Stromal cell of bone marrow (primary cell): ENCODE data around the gene RAP1GAP2.

Experiments used
- DNase-seq: peaks from one replicate; pipeline ENCODE4 v3.0.0-alpha.2; 2012; ENCODE audit warnings: low read depth

Gene RAP1GAP2

DNA sequence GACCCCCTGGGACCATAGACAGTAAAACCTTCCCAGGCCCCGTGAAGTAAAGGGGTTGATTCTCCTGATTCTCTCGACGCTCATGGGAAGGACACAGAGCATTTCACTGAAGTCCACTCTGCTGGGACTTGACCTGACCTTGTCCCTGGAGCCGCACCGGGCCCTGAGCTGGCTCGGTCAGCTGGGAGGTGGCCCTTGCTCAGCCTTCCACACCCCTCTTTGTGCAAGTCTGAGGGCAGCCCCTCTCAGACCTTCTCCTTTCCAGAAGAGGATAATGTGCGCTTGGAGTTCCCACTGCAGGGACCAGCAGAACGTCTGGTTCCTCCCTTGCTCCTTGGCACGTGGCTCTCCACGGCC is 115.5 kb downstream of the RAP1GAP2 start:
- no peak for DNase-seq

DNA sequence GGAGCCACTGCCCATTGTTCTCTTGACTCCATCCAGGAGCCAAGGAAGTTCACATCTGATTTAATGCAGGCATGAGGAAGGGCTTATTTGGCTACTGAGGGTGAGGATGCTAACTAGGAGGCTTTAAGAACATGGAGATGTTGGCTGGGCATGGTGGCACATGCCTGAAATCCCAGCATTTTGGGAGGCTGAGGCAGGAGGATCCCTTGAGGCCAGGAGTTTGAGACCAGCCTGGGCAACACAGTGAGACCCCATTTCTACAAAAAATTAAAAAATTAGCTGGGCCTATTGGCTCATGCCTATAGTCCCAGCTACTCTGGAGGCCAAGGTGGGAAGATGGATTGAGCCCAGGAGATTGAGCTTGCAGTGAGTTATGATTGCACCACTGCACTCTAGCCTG is 116.5 kb downstream of the RAP1GAP2 start:
- no peak for DNase-seq

DNA sequence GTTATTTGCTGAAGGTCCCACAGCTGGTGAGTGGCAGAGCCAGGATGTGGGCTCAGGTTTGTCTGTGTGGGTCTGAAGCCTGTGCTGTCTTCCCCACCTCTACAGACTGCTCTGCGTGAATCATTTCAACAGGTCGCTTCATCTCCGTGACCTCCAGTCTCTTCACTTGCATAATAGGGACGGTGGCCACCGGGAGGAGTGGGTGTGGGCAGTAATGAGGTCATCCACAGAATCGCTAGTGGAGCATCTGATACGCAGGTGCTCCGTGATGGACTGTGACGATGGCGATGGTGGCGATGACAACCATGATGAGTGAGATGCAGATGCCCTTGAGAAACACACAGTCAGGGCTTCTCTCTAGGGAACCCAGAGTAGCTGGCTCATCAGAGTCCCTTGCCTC is 120.2 kb downstream of the RAP1GAP2 start:
- DNase-seq: no peak

DNA sequence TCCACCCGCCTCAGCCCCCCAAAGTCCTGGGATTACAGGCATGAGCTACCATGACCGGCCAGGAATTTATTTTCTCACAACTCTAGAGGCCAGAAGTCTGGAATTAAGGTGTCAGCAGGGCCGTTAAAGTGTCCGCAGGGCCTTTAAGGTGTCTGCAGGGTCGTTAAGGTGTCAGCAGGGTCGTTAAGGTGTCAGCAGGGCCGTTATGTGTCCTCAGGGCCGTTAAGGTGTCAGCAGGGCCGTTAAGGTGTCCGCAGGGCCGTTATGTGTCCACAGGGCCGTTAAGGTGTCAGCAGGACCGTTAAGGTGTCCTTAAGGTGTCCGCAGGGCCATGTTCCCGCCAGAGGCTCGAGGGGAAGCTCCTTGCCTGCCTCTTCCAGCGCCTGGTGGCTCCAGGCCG is 125.2 kb downstream of the RAP1GAP2 start:
- no peak for DNase-seq

DNA sequence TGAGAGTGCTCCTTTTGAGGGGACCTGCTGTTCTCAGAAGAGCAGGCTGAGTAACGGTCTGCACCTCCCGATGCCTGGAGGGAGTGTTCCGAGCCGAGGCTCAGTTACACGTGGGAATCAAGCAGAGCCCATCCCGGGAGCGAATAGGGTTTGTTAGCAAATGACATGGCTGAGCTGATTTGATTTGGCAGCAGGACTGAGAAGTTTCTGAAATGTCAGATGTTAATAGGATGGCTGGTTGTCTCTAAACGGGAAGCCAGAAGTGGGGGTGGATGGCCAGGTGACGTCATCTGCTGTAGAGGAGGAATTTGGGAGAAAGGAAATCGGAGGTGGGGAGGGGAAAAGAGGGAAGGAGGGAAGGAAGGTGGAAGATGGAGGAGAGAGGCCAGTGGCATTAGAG is 128.0 kb downstream of the RAP1GAP2 start:
- no peak for DNase-seq

DNA sequence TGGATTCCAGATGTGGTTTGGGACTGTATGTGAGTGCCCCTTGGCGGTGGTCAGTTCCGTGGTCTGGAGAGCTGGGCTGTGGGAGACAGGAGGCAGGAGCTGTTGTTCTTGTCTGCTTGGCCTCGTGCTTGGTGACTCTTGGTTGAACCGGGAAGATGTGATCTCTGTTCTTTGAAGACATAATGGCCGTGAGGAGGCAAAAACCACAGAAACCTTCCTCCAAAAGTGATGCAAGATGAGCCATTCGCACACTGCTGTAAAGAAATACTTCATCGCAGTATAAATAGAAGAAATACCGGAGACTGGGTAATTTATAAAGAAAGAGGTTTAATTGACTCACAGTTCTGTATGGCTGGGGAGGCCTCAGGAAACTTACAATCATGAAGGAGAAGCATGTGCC is 128.8 kb downstream of the RAP1GAP2 start:
- no peak for DNase-seq

DNA sequence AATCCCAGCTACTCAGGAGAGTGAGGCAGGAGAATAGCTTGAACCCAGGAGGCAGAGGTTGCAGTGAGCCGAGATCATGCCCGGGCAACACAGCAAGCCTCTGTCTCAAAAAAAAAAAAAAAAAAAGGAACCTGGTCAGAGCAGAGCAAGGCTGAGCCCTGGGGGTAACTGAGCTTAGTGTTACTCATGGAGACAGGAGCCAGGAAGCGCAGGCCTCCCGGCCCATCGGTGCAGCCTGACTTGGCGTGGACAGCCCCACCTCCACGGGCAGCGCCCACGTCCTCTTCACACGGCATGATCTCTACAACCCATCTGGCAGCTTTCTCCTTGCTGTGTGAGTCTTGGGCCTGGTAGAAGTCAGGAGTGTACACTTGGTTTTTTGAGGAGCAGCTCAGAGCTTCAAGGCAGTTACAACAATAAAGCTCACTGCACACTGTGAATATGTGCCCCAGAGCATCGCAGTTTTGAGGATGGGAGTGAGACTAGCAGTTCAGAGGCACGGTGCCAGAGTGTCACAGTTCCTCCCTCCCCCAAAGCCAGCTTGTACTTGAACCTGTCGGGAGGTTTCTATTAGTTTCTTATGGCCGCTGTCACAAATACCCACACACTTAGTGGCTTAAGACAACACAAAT is 129.9 kb downstream of the RAP1GAP2 start:
- no peak for DNase-seq

DNA sequence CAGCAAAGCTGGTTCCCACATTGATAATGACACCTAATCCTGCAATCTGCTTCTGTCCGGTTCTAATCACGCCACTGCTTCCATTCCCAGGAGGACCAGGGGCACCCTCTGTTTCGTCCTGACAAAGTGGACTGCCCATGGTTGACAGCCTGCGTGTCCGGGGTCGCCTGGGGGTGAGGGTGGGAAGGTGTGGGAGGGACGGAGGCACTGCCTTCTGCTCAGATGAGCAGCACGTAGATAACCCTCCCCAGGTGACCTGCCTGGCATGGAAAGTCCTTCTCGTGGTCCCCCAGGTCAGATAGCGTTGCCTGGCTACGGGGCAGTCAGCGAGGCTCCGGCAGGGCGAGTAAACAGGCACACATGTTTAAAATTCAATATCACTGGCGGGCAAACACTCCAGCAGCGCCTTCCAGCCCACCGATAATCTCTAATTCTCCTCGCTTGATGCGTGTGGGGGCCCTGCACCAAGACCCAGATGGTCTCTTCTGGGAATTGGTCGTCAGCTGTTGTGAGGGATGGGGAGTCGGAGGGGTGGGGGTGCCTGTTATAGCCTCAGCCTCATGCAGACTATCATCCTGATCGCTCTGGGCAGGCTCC is 132.2 kb downstream of the RAP1GAP2 start:
- DNase-seq: no peak

DNA sequence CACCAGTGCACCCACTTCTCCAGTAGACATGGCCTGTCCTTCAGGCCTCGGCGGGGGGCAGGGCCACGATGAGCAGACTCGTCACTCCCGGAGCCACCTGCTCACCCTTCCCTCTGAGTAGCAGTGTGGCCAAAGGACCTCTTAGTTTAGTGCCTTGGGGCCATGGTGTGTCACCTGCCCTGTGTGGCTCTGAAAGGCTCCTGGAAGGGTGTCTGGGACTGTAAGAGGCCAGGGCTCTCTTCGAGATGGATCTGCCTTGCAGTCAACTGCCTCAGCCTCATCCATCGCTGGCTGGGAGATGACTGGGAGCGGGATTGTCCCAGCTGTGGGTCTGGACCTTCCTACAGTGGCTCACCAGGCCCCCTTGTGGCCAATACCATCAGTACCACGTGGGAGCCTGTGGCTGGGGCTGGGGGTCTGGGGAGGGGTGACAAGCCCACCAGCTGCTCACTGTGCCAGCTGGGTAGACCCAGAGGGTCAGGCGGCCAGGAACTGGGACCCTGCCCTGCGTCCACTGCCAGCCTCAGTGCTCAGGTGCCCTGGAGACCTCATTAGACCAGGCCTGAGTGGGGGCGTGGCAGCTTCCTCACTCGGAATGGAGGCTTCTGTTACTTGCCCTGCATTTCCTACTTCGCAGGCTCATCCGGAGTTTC is 133.8 kb downstream of the RAP1GAP2 start:
- DNase-seq: no peak

DNA sequence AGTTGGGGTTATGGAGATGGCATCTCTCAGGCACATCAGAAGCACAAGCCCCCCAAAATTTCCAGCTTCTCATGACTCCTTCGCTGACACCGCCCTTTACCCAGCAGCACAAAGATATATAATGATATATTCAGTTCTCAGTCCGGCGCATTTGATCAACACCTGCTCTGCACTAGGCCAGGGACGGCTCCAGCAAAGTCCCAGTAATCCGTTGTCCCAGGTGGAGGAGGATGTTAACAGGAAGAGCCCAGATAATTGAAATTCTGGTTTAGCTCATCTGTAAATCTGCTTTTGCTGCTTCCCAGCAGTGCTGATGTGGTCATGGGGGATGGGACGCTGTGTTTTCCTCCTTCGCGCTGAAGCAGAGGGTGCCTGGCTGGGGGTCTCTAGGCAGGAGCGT is 135.6 kb downstream of the RAP1GAP2 start:
- no peak for DNase-seq

DNA sequence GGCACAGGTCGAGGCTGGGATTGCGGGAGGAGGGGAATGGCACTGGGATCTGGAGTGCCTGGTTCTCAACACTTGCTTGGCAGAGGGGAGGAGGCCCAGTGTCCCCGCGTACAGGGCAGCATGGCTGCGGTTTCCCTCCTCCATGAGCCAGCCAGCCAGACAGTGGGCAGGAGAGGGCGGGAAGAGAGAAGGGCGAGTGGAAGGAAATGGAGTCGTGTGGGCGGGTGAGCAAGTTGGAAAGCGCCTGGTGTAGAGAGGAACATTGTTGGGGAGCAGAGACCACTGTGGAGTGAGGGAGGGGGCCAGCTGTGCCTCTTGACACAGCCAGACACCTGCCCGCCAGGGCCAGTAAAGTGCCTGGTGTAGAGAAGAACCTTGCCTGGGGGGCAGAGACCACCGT is 136.7 kb downstream of the RAP1GAP2 start:
- DNase-seq: no peak

DNA sequence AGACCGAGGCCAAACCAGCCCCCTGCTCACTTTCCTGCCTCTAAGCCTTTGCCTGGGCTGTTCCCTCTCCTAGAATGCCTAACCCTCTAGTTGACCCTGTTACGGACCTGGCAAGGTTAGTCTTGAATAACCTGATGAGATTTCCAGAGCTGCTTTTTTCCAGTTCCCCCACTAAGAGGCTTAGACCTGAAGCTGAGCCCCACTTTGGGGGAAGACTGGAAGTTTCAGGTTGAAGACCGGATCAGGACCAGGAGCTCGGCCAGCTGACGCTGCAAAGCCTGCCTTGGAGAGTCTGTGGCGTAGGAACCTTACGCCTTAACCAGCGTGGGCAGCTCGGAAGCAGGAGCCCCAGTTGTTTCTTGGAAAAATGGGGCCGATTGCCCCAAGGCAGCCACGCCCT is 137.4 kb downstream of the RAP1GAP2 start:
- DNase-seq: no peak

DNA sequence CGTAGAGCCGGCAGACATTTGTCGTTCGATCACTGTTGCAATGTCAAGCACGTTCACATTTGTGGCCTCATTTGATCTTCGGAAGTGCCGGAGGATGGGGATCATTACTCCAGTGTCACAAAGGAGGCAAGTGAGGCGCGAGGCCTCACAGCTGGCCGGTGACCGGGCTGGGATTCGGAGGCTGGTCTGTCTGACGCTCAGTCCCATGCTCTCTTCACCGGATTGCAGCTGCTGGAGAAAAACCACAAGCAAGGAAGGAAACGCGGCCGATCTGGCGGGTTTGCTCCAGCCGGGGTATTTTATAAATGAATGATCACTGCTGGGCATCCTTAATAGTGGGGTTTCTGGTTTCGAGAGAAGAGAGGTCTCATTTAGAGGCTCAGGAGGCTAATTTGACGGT is 139.4 kb downstream of the RAP1GAP2 start:
- DNase-seq: no peak

DNA sequence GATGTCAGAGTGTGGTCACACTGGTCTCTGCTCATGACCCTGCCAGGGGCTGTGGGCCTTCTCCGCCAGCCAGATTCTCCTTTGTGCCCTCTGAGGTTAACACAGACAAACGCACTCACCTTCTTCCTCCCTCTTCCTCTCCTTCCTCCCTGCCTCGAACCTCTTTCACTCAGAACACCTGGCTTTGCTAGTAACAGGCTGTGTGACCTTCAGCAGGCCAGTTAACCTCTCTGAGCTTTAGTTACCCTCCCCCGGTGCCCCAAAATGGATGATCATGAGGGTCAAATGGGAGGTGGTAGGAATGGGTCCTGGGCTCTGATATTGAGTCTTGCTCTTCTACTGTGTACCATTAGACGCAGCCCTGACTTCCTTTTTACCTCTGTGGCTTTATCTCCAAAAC is 140.1 kb downstream of the RAP1GAP2 start:
- no peak for DNase-seq

DNA sequence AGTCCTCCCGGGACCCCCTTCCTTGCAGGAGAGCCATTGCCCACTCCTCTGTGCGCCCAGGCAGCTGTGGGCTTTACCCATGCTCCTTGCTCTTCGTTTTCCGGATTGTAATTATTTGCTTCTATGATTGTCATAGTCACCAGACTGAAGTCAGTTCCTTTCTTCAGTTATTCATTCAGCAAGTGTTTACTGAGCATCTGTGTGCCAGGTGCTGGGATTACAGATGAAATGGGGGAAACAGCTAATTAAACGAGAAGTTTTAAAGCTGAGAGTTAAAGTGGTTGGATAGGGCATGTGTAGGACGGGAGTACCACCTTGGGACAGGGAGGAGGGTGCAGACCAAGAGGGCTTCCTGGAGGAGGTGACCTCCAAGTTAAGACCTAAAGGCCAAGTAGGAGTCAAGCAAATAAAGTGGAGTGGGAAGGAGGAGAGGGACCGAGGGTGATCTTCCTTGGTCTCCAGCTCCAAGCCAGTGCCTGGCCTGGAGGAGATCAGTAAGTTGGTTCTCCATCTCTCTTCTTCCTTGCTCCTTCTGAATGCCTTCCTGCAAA is 140.6 kb downstream of the RAP1GAP2 start:
- no peak for DNase-seq

DNA sequence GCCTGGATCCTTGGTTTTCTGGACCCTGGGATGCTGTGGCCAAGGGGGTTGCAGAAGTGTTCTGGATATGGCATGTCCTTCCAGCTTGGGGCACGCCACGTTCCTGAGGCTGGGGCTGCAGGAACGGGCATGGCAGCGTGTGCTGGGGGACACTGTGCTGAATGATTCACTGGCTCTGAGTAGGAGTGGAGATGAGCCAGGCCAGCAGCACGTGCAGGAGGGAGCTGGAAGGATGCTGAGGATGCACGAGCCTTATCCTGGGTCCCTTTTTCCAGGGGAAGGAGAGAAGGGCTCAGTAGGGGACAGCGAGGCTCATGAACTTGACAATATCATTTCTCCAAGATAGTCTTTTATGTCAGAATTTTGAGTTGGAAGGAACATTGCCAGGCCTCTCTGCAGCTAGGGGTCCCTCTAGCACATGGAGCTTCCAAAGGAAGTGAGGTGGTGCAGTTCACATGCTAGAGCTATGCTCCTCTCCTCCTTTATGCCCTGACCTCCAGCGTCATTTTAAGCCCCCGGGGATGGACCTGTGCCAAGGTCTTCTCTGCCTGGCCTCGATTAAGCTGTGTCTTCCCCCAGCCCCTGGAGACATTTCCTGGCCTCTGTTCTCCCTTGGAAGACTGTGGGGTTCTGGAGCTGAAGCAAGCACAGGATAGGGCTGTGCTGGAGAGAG is 141.2 kb downstream of the RAP1GAP2 start:
- DNase-seq: no peak

DNA sequence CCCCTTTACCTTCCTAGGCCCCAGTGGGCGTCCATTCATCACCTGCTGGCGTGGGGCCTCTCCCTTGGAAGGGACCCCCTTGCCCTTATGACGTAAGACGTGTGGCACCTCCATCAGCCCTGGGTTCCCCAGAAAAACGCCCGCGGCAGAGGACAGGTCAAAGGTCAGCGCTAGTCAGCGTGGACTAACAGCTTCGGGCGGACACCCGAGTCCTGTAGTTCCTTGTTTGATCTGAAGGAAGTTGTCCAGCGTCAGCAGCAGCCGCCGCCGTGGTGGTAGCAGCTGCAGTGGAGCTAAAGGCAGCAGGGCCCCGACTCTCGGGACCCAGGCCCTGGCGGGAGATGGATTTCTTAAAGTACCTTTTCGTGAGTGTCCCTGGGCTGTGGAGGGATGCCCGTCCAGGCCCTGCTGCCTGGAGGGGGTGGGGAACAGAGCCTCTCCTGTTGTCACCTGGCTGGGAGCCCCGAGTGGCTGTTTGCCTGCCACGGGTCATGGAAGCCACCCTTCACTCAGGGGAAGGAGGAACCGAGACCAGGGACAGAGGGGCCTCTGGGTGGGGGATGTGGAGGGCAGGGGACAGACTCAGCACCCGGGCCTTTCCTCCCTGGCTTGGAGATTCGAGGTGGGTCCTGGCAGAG is 143.6 kb downstream of the RAP1GAP2 start:
- no peak for DNase-seq

DNA sequence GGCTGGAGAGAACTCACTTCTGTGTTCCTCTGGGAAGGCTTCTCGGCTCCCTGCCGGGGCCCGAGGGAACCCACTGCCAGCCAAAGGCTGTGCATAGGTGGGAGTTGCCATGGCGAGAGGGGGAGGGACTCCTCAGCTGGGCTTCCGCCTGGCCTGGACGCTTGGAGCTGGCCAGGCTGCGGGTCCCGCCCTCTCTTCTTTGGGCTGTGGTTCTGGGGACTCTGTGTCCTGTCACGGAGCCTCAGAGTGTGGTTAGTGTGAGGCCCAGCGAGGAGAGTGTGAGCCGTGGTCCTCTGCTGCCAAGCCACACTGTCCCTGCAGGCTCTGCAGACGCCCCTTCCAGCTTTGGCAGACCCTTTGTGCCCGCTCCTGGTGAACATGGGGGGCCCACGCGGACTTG is 144.1 kb downstream of the RAP1GAP2 start:
- DNase-seq: no peak

DNA sequence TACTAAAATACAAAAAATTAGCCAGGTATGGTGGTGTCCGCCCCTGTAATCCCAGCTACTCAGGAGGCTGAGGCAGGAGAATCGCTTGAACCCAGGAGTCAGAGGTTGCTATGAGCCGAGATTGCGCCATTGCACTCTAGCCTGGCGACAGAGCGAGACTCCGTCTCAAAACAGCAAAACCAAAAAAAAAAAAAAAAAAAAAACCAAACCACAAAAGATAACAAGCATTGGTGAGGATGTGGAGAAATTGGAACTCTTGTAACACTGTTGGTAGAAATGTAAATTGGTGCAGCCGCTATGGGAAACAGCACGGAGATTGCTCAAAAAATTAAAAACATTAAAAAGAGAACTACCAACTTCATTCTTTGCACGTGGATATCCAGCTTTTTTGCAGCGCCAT is 147.7 kb downstream of the RAP1GAP2 start:
- DNase-seq: no peak

DNA sequence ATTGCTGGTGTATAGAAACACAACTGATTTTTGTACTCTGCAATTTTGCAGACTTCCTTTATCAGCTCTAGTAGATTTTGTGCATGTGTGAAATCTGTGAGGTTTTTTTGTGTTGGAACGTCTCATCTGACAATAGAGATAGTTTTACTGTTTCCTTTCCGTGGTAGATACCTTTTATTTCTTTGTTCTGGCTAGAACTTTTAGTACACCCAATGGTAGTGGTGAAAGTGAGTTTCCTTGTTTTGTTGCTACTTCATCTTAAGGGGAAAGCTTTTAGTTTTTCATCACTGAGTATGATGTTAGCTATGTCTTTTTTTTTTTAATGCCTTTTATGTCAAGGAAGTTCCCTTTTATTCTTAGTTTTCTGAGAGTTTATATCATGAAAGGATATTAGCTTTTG is 149.1 kb downstream of the RAP1GAP2 start:
- DNase-seq: no peak

DNA sequence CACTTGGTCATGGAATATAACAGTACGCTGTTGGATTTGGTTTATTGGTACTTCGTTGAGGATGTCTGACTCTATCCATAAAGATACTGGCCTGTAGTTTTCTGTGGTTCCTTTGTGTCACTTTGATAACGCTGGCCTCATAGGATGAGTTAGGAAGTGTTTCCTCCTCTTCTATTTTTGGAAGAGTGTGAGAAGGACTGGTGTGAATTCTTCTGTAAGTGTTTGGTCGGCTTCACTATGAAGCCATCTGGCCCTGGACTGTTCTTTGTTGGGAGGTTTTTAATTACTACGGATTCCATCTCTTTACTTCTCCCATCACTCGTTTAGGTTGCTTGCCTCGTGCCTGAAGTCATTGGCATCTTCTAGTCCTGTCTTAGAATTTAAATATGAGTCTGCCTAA is 149.9 kb downstream of the RAP1GAP2 start:
- DNase-seq: no peak

DNA sequence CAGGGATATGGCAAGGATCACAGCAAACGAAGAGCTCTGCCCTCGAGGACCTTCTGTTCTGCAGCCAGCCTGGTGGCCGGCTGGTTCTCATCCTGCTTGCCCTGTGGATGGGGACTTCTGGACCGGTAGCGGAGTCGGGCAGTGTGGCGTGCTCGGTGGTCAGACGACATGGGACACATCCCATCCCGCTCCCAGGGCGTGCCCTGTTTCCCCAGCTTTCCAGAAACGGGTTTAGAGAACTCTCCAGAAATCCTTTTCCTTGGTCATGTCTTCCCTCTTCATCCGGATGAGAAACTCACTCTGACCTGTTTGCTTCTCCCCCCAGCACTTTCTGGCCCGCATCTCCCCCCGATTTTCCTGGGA is 151.3 kb downstream of the RAP1GAP2 start:
- DNase-seq: no peak
